GM18517 (cell line): Measurements from ENCODE around the gene TBPL1.

Source experiments
- ATAC-seq: cut with Tn5 transposase; IDR thresholded peaks from one replicate; pipeline ENCODE4 v1.9.1; 2021; ENCODE audit warnings: mild to moderate bottlenecking, moderate library complexity; ENCODE audit not compliant: unreplicated experiment

TBPL1 gene

DNA sequence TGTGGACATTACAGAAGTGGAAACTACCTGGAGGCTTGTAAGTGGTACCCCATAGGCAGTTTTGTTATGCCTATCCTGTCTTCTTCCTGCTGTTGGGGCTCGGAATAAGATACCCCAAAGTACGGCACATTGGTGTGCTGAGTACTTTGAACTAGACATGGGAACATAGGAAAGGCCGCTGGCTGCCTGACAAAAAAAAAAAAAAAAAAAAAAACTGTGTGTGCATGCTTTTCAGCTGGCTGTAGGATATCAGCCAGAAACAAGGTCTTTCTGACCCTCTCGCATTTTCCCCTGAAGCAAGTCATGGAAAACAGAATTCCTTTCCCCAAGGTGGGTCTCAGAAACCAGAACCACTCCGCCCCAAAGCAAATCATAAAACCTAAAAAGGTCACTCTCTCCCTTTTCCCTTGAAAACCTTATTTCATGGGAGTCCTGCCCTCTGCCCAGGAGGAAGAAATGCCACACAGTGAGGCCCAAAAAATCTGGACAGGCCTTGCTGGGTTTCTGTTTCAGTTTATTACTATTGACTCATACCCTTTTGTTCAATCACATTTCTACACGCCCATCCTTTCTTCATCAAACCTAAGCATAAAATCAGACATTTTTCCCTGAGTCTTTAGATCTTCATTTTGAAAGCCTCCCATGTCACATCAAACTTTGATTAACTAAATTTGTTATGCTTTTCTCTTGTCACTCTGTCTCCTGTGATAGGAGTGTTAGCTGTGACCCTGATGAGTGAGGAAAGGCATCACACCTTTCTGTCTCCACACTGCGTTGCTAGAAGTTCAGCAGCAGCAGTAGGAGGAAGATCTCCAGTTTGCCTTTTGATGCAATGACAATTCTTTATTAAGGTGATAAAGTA is 82.2 kb downstream of the TBPL1 start:
- no peak for ATAC-seq

DNA sequence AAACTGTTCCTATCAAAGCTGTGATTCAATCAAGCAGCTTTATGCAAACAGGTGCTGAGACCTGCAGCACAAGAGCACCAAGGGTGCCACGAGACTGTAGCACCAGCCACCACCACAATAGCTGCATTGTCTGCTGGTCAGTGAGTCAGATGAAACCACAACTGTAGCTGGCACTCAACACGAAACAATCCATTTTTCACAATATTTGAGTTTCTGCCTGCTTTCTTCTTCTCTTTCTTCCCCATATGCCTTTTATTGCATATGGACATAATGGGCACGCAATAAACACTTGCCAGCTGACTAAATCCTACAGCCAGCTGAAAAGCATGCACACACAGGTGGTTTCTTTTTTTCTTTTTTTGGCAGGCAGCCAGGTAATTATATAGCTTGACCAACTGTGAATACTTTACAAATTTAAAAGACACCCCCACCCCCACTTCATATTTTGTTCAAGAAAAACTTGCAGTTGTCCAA is 82.8 kb downstream of the TBPL1 start:
- no peak for ATAC-seq

DNA sequence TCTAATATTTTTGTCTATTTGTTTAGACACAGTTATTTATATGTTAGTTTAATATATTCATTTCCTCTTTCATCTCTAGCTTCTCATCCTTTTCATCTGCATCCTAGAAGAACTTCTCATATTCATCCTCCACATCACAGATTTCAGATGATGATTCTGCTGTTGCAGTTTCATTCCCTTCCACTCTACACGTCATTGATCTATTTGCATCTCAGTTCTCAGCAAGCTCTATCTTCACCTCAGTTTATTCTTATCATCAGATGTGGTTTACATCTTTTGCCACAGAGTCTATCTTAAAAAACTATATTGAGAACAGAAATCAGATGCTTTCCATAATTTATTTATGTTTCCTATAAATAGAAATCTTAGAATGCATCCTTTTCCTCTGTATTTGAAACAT is 86.1 kb downstream of the TBPL1 start:
- no peak for ATAC-seq
